RWPE1 (cell line): ENCODE data around the gene ITGB4.

Source experiments
- CTCF ChIA-PET: fragments of 350-600 bp; sonication (Branson Sonifier 250); formaldehyde crosslinking; extraction: SDS; loops from one replicate; lab custom pipeline; 2021; lab: Yijun Ruan, JAX
- POLR2A ChIA-PET: fragments of 400-600 bp; formaldehyde crosslinking; extraction: SDS; loops from one replicate; lab custom pipeline; 2020; ENCODE audit warnings: antibody characterized with exemption; ENCODE audit not compliant: low non-redundant PET; lab: Yijun Ruan, JAX
- DNase-seq: peaks from one replicate; pipeline ENCODE4 v3.0.0; 2012; ENCODE audit warnings: low spot score
- H3K27ac ChIP-seq: fragments of 450-650 bp; 2 replicates; pipeline ENCODE4 v1.5.1; 2017
- TF ChIP-seq, protein P1 (sequence below): fragments of 450-650 bp; conservative IDR thresholded peaks from 2 replicates; pipeline ENCODE4 v1.5.1; 2017; ENCODE audit warnings: low read depth, mild to moderate bottlenecking

ITGB4 gene

DNA sequence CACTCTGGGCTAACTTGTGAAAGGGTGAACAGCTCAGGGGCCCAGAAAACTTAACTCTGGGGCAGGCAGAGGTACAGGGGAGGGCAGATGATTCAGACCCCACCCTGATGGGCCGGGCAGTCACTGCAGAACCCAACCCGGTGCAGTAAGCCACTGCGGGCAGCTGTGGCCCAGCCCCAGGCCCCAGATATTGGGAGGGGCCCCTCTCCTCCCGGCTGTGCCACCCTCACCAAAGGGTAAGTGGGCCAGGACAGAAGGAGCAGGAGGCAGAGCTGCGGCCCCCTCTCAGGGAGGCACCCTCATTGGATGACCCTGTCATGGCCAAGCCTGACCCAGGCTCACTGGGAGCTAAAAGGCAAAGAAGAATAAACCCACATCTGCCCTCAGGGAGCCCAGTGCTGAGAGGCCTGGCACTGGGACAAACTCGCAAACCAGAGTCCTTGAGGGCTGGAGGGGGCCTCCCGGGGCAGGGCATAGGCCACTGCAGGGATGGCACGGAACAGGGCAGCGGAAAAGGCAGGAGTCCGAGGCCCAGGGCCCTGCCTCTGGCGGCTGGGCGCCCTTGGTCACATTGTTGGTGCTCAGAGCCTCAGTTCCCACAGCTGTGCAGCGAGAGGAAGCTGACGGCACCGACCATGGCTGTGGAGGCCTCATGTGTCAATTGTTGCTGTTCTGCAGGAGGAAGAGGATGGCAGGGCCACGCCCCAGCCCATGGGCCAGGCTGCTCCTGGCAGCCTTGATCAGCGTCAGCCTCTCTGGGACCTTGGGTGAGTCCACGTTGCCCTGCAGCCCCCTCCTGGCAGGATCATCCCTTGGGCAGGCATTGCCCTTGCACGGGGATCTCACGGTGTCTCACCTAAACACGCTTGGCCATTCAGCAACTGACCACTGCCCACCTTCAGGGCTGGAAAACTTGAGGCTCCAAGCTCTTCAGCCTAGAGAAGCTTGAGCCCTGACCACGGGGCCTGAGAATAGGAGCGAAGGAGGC lies 3.1 kb downstream of the ITGB4 start:
- ChIA-PET POLR2A (interaction anchor here (4.0 kb wide), 1 partner anchor 40 kb away, joined by 39 read pairs; no protein-coding TSS in a partner anchor), CTCF (interaction anchor here (0.6 to 1.1 kb wide), 3 partner anchors 45 to 133 kb away, joined by 3 to 4 read pairs (median 4); no protein-coding TSS in a partner anchor)
- TF ChIP-seq, protein P1, sequence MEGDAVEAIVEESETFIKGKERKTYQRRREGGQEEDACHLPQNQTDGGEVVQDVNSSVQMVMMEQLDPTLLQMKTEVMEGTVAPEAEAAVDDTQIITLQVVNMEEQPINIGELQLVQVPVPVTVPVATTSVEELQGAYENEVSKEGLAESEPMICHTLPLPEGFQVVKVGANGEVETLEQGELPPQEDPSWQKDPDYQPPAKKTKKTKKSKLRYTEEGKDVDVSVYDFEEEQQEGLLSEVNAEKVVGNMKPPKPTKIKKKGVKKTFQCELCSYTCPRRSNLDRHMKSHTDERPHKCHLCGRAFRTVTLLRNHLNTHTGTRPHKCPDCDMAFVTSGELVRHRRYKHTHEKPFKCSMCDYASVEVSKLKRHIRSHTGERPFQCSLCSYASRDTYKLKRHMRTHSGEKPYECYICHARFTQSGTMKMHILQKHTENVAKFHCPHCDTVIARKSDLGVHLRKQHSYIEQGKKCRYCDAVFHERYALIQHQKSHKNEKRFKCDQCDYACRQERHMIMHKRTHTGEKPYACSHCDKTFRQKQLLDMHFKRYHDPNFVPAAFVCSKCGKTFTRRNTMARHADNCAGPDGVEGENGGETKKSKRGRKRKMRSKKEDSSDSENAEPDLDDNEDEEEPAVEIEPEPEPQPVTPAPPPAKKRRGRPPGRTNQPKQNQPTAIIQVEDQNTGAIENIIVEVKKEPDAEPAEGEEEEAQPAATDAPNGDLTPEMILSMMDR = no peak
- H3K27ac ChIP-seq = peak overlapping the region; percentile 98
- no peak for DNase-seq

DNA sequence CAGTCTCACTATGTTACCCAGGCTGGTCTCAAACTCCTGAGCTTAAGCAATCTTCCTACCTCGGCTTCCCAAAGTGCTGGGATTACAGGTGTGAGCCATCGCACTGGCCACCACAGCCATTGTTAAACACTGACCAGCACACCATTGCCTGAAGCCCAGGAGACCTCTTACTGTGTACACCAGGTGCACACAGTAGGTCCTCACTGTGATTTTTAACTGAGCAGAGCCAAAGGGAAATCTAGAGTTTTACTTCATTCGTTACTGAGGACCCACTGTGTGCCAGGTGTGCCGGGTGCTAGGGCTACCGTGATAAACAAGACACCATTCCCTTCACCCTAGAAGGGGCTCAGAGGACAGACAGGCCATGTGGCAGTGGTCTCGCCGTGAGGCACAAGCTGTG lies 4.2 kb downstream of the ITGB4 start:
- CTCF ChIA-PET = interaction anchor here (0.5 to 1.1 kb wide), 3 partner anchors 50 to 100 kb away, joined by 3 to 4 read pairs (median 3); no protein-coding TSS in a partner anchor

DNA sequence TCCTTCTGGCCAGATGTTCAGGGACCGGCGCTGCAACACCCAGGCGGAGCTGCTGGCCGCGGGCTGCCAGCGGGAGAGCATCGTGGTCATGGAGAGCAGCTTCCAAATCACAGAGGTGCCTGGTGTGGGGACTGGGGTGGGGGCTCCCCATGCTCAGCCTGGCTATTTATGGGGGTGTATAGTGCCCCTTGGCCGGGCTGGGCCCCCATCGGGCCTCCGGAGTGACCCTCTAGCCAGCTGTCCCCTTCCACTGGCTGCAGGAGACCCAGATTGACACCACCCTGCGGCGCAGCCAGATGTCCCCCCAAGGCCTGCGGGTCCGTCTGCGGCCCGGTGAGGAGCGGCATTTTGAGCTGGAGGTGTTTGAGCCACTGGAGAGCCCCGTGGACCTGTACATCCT lies 6.1 kb downstream of the ITGB4 start:
- no peak for DNase-seq
- POLR2A ChIA-PET = no interaction called here
- H3K27ac ChIP-seq = peak overlapping the region; percentile 98
- TF ChIP-seq, protein P1 = no peak
- CTCF ChIA-PET = interaction anchor here (0.6 to 1.3 kb wide), 2 partner anchors 23 to 94 kb away, joined by 3 to 5 read pairs; partner anchors contain the start of gene SMIM5

More for the DNA sequence above, 4.2 kb downstream of the ITGB4 start:
- TF ChIP-seq, protein P1 = no peak
- H3K27ac ChIP-seq = peak overlapping the region; percentile 98
- DNase-seq = no peak
- POLR2A ChIA-PET = interaction anchor here (0.7 kb wide), 1 partner anchor 97 kb away, joined by 3 read pairs; no protein-coding TSS in a partner anchor

DNA sequence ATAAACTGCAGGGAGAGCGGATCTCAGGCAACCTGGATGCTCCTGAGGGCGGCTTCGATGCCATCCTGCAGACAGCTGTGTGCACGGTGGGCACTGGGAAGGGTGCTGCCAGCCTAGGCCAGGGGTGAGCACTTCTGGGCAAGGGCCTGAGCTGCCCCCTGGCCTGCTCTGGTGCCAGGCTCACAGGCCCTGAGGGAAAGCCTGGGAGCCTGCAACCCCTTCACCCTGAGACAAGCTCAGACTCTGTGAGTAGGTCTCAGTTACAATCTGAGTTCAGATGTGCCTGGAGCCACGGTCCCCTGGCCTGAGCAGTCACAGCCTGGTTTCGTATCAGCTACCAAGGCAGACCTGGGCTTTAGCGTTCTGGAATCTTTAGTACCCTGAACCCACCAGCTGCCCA lies 8.1 kb downstream of the ITGB4 start:
- TF ChIP-seq, protein P1 = no peak
- peak overlapping the region; percentile 98 for H3K27ac ChIP-seq
- ChIA-PET CTCF (no interaction called here), POLR2A (no interaction called here)
- no peak for DNase-seq

DNA sequence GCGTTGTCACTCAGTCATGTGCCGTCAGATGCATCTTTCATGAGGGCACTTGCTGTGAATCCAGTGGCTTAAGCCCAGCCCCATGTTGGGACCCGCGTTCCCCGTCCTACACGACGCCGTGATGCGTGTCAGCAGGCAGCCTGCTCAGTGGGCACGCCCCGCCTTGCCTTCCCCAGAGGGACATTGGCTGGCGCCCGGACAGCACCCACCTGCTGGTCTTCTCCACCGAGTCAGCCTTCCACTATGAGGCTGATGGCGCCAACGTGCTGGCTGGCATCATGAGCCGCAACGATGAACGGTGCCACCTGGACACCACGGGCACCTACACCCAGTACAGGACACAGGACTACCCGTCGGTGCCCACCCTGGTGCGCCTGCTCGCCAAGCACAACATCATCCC lies 8.8 kb downstream of the ITGB4 start:
- CTCF ChIA-PET = interaction anchor here (1.7 kb wide), 1 partner anchor 50 kb away, joined by 7 read pairs; no protein-coding TSS in a partner anchor

More for the DNA sequence above, 8.8 kb downstream of the ITGB4 start:
- DNase-seq = no peak
- H3K27ac ChIP-seq = peak overlapping the region; percentile 98
- POLR2A ChIA-PET = no interaction called here
- TF ChIP-seq, protein P1 = no peak
